HEK293 (cell line): Measurements from ENCODE around the gene LRRC47.

Experiments
- EGR2 ChIP-seq: fragments of 450-650 bp; formaldehyde crosslinking; IDR thresholded peaks from 2 replicates; pipeline ENCODE4 v1.5.1; 2016; ENCODE audit warnings: low read depth, missing biosample characterization, missing genetic modification characterization
- GLIS1 ChIP-seq: fragments of 450-650 bp; formaldehyde crosslinking; IDR thresholded peaks from 2 replicates; pipeline ENCODE4 v1.5.1; 2016; ENCODE audit warnings: missing biosample characterization, missing genetic modification characterization
- HOXD13 ChIP-seq: sonication (generic); formaldehyde crosslinking; IDR thresholded peaks from 2 replicates; pipeline ENCODE4 v1.8.0; 2022; ENCODE audit warnings: missing genetic modification reagents, borderline replicate concordance
- MZF1 ChIP-seq: fragments of 450-650 bp; formaldehyde crosslinking; IDR thresholded peaks from 2 replicates; pipeline ENCODE4 v1.5.1; 2017; ENCODE audit warnings: missing biosample characterization, missing genetic modification characterization, borderline replicate concordance
- PRDM2 ChIP-seq: fragments of 450-650 bp; formaldehyde crosslinking; IDR thresholded peaks from 2 replicates; pipeline ENCODE4 v1.5.1; 2016; ENCODE audit warnings: missing biosample characterization, missing genetic modification characterization, borderline replicate concordance
- PRDM4 ChIP-seq: fragments of 450-650 bp; formaldehyde crosslinking; IDR thresholded peaks from 2 replicates; pipeline ENCODE4 v1.5.1; 2017; ENCODE audit warnings: missing biosample characterization, missing genetic modification characterization
- ZBTB49 ChIP-seq: fragments of 450-650 bp; formaldehyde crosslinking; IDR thresholded peaks from 2 replicates; pipeline ENCODE4 v1.5.1; 2016; ENCODE audit warnings: missing biosample characterization, missing genetic modification characterization, low read depth
- ZBTB6 ChIP-seq: fragments of 450-650 bp; formaldehyde crosslinking; IDR thresholded peaks from 2 replicates; pipeline ENCODE4 v1.5.1; 2017; ENCODE audit warnings: missing biosample characterization, missing genetic modification characterization
- ZFP69B ChIP-seq: fragments of 450-650 bp; formaldehyde crosslinking; IDR thresholded peaks from 2 replicates; pipeline ENCODE4 v1.5.1; 2016; ENCODE audit warnings: missing biosample characterization, missing genetic modification characterization
- ZIC2 ChIP-seq: fragments of 450-650 bp; formaldehyde crosslinking; IDR thresholded peaks from 2 replicates; pipeline ENCODE4 v1.5.1; 2016; ENCODE audit warnings: missing biosample characterization, missing genetic modification characterization
- ZNF16 ChIP-seq: fragments of 450-650 bp; formaldehyde crosslinking; IDR thresholded peaks from 2 replicates; pipeline ENCODE4 v1.5.1; 2016; ENCODE audit warnings: low read depth, missing biosample characterization, missing genetic modification characterization
- ZNF394 ChIP-seq: fragments of 450-650 bp; formaldehyde crosslinking; IDR thresholded peaks from 2 replicates; pipeline ENCODE4 v1.5.1; 2016; ENCODE audit warnings: missing biosample characterization, missing genetic modification characterization, mild to moderate bottlenecking, moderate library complexity, borderline replicate concordance
- ZNF433 ChIP-seq: fragments of 450-650 bp; formaldehyde crosslinking; IDR thresholded peaks from 2 replicates; pipeline ENCODE4 v1.5.1; 2016; ENCODE audit warnings: missing biosample characterization, missing genetic modification characterization, low read depth
- ZNF473 ChIP-seq: fragments of 450-650 bp; formaldehyde crosslinking; IDR thresholded peaks from 2 replicates; pipeline ENCODE4 v1.5.1; 2017; ENCODE audit warnings: missing biosample characterization, missing genetic modification characterization
- ZNF48 ChIP-seq: fragments of 450-650 bp; formaldehyde crosslinking; IDR thresholded peaks from 2 replicates; pipeline ENCODE4 v1.5.1; 2016; ENCODE audit warnings: missing biosample characterization, missing genetic modification characterization
- ZNF518A ChIP-seq: fragments of 450-650 bp; formaldehyde crosslinking; conservative IDR thresholded peaks from 2 replicates; pipeline ENCODE4 v1.5.1; 2016; ENCODE audit warnings: low read depth, missing biosample characterization, missing genetic modification characterization
- ZNF561 ChIP-seq: fragments of 450-650 bp; IDR thresholded peaks from 2 replicates; pipeline ENCODE4 v1.5.1; 2018; ENCODE audit warnings: missing biosample characterization, missing genetic modification characterization, borderline replicate concordance
- ZNF610 ChIP-seq: fragments of 450-650 bp; formaldehyde crosslinking; IDR thresholded peaks from 2 replicates; pipeline ENCODE4 v1.5.1; 2016; ENCODE audit warnings: missing biosample characterization, missing genetic modification characterization, borderline replicate concordance
- ZNF645 ChIP-seq: fragments of 450-650 bp; formaldehyde crosslinking; IDR thresholded peaks from 2 replicates; pipeline ENCODE4; 2016; ENCODE audit warnings: missing biosample characterization, missing genetic modification characterization
- ZNF707 ChIP-seq: fragments of 450-650 bp; formaldehyde crosslinking; IDR thresholded peaks from 2 replicates; pipeline ENCODE4 v1.5.1; 2016; ENCODE audit warnings: missing biosample characterization, missing genetic modification characterization
- ZNF747 ChIP-seq: fragments of 450-650 bp; formaldehyde crosslinking; IDR thresholded peaks from 2 replicates; pipeline ENCODE4 v1.5.1; 2016; ENCODE audit warnings: missing biosample characterization, missing genetic modification characterization

Gene LRRC47

GRCh38 chr1:3772027-3772714 lies 24.1 kb downstream of the LRRC47 start (continued):
- TF ChIP-seq ZBTB49 (tag by site-specific recombination) = no peak
- no peak for TF ChIP-seq ZNF518A (tag by site-specific recombination)
- TF ChIP-seq PRDM2 = no peak
- TF ChIP-seq ZNF16 (tag by site-specific recombination) = no peak
- no peak for TF ChIP-seq HOXD13
- TF ChIP-seq EGR2 = peak; percentile 63
- TF ChIP-seq ZNF561 (tag by site-specific recombination) = no peak
- no peak for TF ChIP-seq ZNF433
- TF ChIP-seq MZF1 (tag by site-specific recombination) = no peak
- TF ChIP-seq ZNF645 (tag by site-specific recombination) = no peak
- no peak for TF ChIP-seq ZNF473 (tag by site-specific recombination)
- no peak for TF ChIP-seq ZNF707 (tag by site-specific recombination)
- TF ChIP-seq ZBTB6 (tag by site-specific recombination) = 0 out of 2 replicates have a peak, but pooled peaks have one; percentile 48
- TF ChIP-seq ZNF48 = no peak
- no peak for TF ChIP-seq ZFP69B (tag by site-specific recombination)
- peak; percentile 66 for TF ChIP-seq GLIS1 (tag by site-specific recombination)
- TF ChIP-seq ZIC2 (tag by site-specific recombination) = peak; percentile 68
- TF ChIP-seq ZNF747 = no peak
- no peak for TF ChIP-seq ZNF610 (tag by site-specific recombination)
- TF ChIP-seq PRDM4 (tag by site-specific recombination) = no peak
- no peak for TF ChIP-seq ZNF394
